ENCODE results near the gene TRIO.

Gene TRIO

GRCh38 chr5:14472986-14473567 lies 329.9 kb downstream of the TRIO start:
- no peak for DNase-seq

- no peak for DNase-seq
Observed at GRCh38 chr5:14475045-14475444, 331.9 kb downstream of the TRIO start.

GRCh38 chr5:14476786-14477435 lies 333.8 kb downstream of the TRIO start:
- no peak for DNase-seq

- DNase-seq, result no peak
Observed at GRCh38 chr5:14479143-14479696, 336.1 kb downstream of the TRIO start.

GRCh38 chr5:14481349-14481748 lies 338.2 kb downstream of the TRIO start:
- DNase-seq, result no peak

- no peak for DNase-seq
Observed at GRCh38 chr5:14482085-14482484, 338.9 kb downstream of the TRIO start.

GRCh38 chr5:14483504-14484157 lies 340.5 kb downstream of the TRIO start:
- DNase-seq, result no peak

- DNase-seq, result no peak
Observed at GRCh38 chr5:14486486-14486885, 343.3 kb downstream of the TRIO start.

GRCh38 chr5:14486996-14487896 lies 344.1 kb downstream of the TRIO start:
- DNase-seq, result no peak

GRCh38 chr5:14487897-14488570 lies 344.9 kb downstream of the TRIO start:
- DNase-seq, result no peak

- DNase-seq, result no peak
Observed at GRCh38 chr5:14488709-14489108, 345.6 kb downstream of the TRIO start.

- no peak for DNase-seq
Observed at GRCh38 chr5:14489643-14490042, 346.5 kb downstream of the TRIO start.

GRCh38 chr5:14490309-14490711 lies 347.2 kb downstream of the TRIO start:
- DNase-seq, result no peak

GRCh38 chr5:14491015-14491915 lies 348.1 kb downstream of the TRIO start:
- DNase-seq, result no peak

GRCh38 chr5:14492331-14492964 lies 349.3 kb downstream of the TRIO start:
- no peak for DNase-seq

GRCh38 chr5:14495301-14495700 lies 352.2 kb downstream of the TRIO start:
- DNase-seq, result no peak

- no peak for DNase-seq
Observed at GRCh38 chr5:14497311-14497710, 354.2 kb downstream of the TRIO start.

- no peak for DNase-seq
Observed at GRCh38 chr5:14501353-14502293, 358.5 kb downstream of the TRIO start.

- no peak for DNase-seq
Observed at GRCh38 chr5:14502294-14502690, 359.1 kb downstream of the TRIO start.
